GM12878 (cell line): ENCODE data around the gene CRYGN.

Experiments used
- FOXM1 ChIP-seq: IDR thresholded peaks from 2 replicates; pipeline ENCODE4 v1.6.1; 2012; ENCODE audit warnings: low read depth, mild to moderate bottlenecking, inconsistent platforms, low read length, moderate library complexity
- MXI1 ChIP-seq: fragments of 150-350 bp; IDR thresholded peaks from 2 replicates; pipeline ENCODE4 v1.6.1; 2011; ENCODE audit warnings: low read depth, mild to moderate bottlenecking, inconsistent platforms, low read length, improper control_type of control experiment
- NFYA ChIP-seq: IDR thresholded peaks from 2 replicates; pipeline ENCODE4 v1.6.1; 2011; ENCODE audit warnings: low read depth, mild to moderate bottlenecking, low read length, improper control_type of control experiment, borderline replicate concordance
- POLR2A ChIP-seq: IDR thresholded peaks from 2 replicates; pipeline ENCODE4 v1.6.1; 2011; ENCODE audit warnings: low read depth, mild to moderate bottlenecking, low read length
- RBBP5 ChIP-seq: fragments of 200-600 bp; sonication (generic); conservative IDR thresholded peaks from 2 replicates; pipeline ENCODE4 v1.6.1; 2016
- SRF ChIP-seq, 2 experiments: IDR thresholded peaks; 2 replicates each; pipeline ENCODE4 v1.6.1; 2011; ENCODE audit warnings: low read depth in 2 of 2, low read length in 2 of 2, mild to moderate bottlenecking in 1 of 2, moderate library complexity in 1 of 2
- TCF3 ChIP-seq: IDR thresholded peaks from 2 replicates; pipeline ENCODE4 v1.6.1; 2012; ENCODE audit warnings: low read depth, mild to moderate bottlenecking, low read length, borderline replicate concordance; ENCODE audit not compliant: insufficient read depth
- ZBED1 ChIP-seq: IDR thresholded peaks from 2 replicates; pipeline ENCODE4 v1.6.1; 2016; ENCODE audit warnings: borderline replicate concordance
- ZSCAN29 ChIP-seq: fragments of 450-650 bp; IDR thresholded peaks from 2 replicates; pipeline ENCODE4 v1.6.1; 2017; ENCODE audit warnings: mild to moderate bottlenecking, moderate library complexity
- TF ChIP-seq, protein P1 (sequence below), 3 experiments: IDR thresholded peaks in 2 of 3; conservative IDR thresholded peaks in 1 of 3; 2 replicates each; pipeline ENCODE4 v1.5.1; 2011; ENCODE audit warnings: low read depth in 3 of 3, low read length in 3 of 3, mild to moderate bottlenecking in 3 of 3, control low read depth in 2 of 3, moderate library complexity in 2 of 3, inconsistent platforms in 1 of 3, mixed read lengths in 1 of 3; ENCODE audit not compliant: control insufficient read depth in 2 of 3, insufficient read depth in 1 of 3; ENCODE audit errors: extremely low read depth in 1 of 3
- TF ChIP-seq, protein P2 (sequence below): fragments of 450-650 bp; conservative IDR thresholded peaks from 2 replicates; pipeline ENCODE4 v1.6.1; 2017; ENCODE audit warnings: mild to moderate bottlenecking, moderate library complexity
- TF ChIP-seq, protein P3 (sequence below): IDR thresholded peaks from 2 replicates; pipeline ENCODE4 v1.6.1; 2011; ENCODE audit warnings: borderline replicate concordance, low read depth, mild to moderate bottlenecking, moderate library complexity, low read length; ENCODE audit not compliant: insufficient read depth, poor library complexity, severe bottlenecking
- TF ChIP-seq, protein P4 (sequence below): IDR thresholded peaks from 2 replicates; pipeline ENCODE4 v1.6.1; 2011; ENCODE audit warnings: low read depth, low read length, improper control_type of control experiment, borderline replicate concordance
- TF ChIP-seq, protein P5 (sequence below): IDR thresholded peaks from 2 replicates; pipeline ENCODE4 v1.6.1; 2012; ENCODE audit warnings: low read depth, low read length, improper control_type of control experiment

DNA sequence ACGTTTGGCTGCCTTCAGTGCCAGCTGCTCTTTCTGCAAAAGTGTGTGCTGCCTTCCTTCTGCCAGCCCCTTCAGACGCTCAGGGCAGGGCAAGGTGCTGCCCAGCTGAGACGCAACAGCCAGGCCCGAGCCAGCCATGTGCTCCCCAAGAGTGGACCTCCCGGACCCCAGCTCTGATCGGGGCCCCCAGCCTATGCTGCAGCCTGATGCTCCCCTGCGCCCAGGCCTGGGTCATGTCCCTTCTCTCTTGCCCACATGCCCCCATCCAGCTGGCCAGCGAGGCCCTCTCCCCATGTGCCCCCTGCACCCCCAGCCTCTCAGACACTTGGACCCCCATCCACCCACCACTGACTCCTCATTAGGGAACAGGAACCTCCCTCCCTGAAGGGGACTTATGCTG lies 47.9 kb downstream of the CRYGN start:
- no peak for TF ChIP-seq TCF3
- no peak for TF ChIP-seq SRF (IDR thresholded peaks at IDR 0.05; ENCODE audit: low read depth in 2 of 2, low read length in 2 of 2)
- TF ChIP-seq, protein P1, sequence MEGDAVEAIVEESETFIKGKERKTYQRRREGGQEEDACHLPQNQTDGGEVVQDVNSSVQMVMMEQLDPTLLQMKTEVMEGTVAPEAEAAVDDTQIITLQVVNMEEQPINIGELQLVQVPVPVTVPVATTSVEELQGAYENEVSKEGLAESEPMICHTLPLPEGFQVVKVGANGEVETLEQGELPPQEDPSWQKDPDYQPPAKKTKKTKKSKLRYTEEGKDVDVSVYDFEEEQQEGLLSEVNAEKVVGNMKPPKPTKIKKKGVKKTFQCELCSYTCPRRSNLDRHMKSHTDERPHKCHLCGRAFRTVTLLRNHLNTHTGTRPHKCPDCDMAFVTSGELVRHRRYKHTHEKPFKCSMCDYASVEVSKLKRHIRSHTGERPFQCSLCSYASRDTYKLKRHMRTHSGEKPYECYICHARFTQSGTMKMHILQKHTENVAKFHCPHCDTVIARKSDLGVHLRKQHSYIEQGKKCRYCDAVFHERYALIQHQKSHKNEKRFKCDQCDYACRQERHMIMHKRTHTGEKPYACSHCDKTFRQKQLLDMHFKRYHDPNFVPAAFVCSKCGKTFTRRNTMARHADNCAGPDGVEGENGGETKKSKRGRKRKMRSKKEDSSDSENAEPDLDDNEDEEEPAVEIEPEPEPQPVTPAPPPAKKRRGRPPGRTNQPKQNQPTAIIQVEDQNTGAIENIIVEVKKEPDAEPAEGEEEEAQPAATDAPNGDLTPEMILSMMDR (IDR thresholded peaks at IDR 0.05 in 2 of 3, conservative IDR thresholded peaks at IDR 0.05 in 1 of 3; ENCODE audit: control insufficient read depth in 2 of 3, extremely low read depth in 1 of 3, insufficient read depth in 1 of 3, low read depth in 3 of 3, low read length in 3 of 3) = no peak
- TF ChIP-seq RBBP5 = no peak
- no peak for TF ChIP-seq FOXM1
- TF ChIP-seq, protein P2, sequence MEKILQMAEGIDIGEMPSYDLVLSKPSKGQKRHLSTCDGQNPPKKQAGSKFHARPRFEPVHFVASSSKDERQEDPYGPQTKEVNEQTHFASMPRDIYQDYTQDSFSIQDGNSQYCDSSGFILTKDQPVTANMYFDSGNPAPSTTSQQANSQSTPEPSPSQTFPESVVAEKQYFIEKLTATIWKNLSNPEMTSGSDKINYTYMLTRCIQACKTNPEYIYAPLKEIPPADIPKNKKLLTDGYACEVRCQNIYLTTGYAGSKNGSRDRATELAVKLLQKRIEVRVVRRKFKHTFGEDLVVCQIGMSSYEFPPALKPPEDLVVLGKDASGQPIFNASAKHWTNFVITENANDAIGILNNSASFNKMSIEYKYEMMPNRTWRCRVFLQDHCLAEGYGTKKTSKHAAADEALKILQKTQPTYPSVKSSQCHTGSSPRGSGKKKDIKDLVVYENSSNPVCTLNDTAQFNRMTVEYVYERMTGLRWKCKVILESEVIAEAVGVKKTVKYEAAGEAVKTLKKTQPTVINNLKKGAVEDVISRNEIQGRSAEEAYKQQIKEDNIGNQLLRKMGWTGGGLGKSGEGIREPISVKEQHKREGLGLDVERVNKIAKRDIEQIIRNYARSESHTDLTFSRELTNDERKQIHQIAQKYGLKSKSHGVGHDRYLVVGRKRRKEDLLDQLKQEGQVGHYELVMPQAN = no peak
- no peak for TF ChIP-seq POLR2A
- TF ChIP-seq NFYA = no peak
- TF ChIP-seq ZSCAN29 = no peak
- TF ChIP-seq, protein P3, sequence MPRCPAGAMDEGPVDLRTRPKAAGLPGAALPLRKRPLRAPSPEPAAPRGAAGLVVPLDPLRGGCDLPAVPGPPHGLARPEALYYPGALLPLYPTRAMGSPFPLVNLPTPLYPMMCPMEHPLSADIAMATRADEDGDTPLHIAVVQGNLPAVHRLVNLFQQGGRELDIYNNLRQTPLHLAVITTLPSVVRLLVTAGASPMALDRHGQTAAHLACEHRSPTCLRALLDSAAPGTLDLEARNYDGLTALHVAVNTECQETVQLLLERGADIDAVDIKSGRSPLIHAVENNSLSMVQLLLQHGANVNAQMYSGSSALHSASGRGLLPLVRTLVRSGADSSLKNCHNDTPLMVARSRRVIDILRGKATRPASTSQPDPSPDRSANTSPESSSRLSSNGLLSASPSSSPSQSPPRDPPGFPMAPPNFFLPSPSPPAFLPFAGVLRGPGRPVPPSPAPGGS = no peak
- TF ChIP-seq, protein P4, sequence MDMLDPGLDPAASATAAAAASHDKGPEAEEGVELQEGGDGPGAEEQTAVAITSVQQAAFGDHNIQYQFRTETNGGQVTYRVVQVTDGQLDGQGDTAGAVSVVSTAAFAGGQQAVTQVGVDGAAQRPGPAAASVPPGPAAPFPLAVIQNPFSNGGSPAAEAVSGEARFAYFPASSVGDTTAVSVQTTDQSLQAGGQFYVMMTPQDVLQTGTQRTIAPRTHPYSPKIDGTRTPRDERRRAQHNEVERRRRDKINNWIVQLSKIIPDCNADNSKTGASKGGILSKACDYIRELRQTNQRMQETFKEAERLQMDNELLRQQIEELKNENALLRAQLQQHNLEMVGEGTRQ = no peak
- TF ChIP-seq, protein P5, sequence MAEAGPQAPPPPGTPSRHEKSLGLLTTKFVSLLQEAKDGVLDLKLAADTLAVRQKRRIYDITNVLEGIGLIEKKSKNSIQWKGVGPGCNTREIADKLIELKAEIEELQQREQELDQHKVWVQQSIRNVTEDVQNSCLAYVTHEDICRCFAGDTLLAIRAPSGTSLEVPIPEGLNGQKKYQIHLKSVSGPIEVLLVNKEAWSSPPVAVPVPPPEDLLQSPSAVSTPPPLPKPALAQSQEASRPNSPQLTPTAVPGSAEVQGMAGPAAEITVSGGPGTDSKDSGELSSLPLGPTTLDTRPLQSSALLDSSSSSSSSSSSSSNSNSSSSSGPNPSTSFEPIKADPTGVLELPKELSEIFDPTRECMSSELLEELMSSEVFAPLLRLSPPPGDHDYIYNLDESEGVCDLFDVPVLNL = no peak
- TF ChIP-seq ZBED1 = no peak
- TF ChIP-seq MXI1 = no peak
